HG03439 (cell line): ENCODE results near the gene ZNF236.
A peak's percentile ranks its signal among the peaks of the same experiment; 100 is the strongest.
"Not testable (repeated sequence)": the region's sequence is repeated elsewhere in the genome, so short reads cannot be mapped to it uniquely, and the experiment has no call there.

Experiments
- ATAC-seq: cut with Tn5 transposase; IDR thresholded peaks from one replicate; pipeline ENCODE4 v1.9.1; 2021; ENCODE audit warnings: mild to moderate bottlenecking, moderate library complexity; ENCODE audit not compliant: unreplicated experiment

Gene ZNF236

DNA sequence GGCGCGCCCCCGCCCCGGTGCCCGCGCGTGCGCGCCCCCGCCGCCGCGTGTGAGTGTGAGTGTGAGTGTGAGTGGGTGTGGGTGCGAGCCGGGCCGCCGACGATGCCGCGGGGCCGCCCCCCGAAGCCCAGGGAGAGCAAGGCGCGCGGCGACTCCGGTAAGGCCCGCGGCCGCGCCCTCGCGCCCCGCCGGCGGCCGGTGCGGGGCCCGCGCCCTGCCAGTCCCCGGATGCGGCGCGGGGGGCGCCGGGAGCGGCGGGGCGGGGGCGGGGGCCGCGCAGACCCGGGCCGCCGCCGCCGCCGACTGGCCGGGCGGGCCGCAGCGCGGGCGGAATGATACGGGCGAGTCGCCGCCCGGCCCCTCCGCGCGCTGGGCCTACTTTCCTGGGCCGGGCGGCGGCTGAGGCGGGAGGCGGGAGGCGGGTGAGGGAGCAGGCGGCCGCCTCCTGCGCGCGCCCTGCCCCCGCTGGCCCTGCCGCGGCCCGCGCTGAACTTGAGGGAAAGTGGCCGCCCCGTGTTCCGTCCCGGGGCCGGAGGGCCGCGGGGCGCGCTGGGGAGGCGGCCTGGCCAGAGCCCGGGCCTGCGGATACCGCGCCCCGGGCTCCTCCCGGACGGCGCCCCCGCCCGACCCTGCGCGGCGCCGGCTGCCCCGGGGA is at the start of gene ZNF236:
ZNF236 (plus strand) TSS at position 52 of the 655 bp plus-strand sequence; CDS start at position 103, 51 bp downstream.
- ATAC-seq, result peak; percentile 44

DNA sequence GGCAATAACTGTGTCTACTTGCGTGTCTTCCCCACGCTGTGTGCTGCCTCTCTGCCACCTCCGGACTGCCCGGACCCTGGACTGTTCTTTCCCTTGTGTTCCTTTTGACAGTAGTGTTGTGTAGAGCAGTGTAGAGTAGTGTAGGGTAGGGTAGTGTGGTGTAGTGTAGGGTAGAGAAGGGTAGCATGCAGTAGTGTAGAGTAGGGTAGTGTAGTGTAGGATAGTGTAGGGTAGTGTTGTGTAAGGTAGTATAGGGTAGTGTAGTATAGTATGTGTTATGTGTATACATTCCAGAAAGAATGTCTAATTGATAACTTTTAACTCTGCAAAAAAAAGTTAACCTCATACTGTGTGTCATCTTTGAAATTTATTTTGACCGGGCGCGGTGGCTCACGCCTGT is 49.7 kb upstream of the ZNF236 start:
- ATAC-seq, result no peak

DNA sequence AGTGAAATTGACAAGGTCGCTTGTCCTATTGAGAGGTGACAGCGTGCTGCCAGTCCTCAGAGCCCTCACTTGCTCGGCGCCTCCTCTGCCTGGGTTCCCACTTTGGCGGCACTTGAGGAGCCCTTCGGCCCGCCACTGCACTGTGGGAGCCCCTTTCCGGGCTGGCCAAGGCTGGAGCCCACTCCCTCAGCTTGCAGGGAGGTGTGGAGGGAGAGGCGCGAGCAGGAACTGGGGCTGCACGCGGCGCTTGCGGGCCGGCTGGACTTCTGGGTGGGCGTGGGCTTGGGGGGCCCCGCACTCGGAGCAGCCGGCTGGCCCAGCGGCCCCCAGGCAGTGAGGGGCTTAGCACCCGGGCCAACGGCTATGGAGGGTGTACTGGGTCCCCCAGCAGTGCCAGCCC is 45.3 kb upstream of the ZNF236 start:
- ATAC-seq, result not testable (repeated sequence)

DNA sequence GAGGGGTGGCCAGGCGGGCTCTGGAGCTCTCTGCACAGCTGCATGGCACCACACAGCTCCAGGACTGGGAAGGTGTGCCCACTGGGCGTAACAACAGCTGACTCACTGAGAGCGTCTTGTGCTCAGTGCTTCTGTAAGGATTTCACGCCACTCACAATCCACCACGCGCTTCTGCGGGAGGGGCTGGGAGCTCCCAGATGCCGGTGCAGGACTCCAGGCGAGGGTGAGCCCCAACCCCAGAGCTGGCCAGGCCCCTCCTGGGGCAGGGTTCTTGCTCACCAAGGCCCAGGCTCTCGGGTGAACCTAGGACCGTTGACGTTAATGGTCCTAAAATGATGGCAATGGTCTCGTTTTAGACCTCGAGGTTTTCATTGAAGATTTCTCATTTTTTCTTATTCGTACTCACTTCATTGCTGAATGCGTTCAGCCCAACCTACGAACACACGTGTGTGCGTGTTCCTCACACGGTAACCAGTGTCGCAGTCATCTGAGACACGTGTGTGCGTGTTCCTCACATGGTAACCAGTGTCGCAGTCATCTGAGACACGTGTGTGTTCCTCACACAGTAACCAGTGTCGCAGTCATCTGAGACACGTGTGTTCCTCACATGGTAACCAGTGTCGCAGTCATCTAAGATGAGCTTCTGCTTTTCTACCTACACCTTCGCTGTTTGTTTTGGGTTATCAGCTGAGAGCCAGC is 38.4 kb upstream of the ZNF236 start:
- ATAC-seq, result no peak

DNA sequence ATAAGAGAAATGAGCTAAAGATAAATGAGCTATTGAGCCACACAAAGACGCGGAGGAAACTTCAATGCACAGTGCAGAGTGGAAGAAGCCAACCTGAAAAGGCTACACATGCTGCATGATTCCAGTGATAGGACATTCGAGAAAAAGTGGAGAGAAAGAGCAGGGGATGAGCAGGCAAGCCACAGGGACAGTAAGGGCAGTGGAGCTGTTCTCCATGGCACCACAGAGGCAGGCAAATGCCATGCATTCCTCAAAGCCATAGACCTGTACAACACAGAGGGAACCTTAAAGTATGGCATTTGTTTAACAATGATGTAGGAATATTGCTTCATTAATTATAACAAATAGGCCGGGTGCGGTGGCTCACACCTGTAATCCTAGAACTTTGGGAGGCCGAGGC is 36.5 kb upstream of the ZNF236 start:
- no peak for ATAC-seq

DNA sequence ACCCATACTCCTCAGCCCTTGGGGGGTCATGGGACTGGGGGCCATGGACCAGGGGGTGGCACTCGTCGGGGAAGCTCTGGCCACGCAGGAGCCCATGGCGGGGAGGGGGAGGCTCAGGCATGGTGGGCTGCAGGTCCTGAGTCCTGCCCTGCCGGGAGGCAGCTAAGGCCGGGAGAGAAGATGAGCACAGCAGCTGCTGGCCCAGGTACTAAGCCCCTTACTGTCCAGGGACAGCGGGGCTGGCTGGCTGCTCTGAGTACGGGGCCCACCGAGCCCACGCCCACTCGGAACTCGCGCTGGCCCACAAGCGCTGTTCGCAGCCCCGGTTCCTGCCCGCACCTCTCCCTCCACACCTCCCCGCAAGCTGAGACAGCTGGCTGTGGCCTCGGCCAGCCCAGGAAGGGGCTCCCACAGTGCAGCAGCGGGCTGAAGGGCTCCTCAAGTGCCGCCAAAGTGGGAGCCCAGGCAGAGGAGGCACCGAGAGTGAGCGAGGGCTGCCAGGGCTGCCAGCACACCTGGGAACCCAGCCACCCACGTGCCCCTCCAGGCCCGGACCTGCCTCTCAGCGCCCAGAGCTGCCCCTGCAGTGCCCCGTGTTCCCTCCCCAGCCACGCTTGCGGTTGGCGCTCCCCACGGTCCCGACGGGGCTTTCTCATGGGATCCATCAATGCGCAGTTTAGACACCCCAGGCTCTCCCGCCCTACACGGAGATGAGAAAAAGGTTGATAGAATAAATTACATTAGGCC is 33.6 kb upstream of the ZNF236 start:
- no peak for ATAC-seq

DNA sequence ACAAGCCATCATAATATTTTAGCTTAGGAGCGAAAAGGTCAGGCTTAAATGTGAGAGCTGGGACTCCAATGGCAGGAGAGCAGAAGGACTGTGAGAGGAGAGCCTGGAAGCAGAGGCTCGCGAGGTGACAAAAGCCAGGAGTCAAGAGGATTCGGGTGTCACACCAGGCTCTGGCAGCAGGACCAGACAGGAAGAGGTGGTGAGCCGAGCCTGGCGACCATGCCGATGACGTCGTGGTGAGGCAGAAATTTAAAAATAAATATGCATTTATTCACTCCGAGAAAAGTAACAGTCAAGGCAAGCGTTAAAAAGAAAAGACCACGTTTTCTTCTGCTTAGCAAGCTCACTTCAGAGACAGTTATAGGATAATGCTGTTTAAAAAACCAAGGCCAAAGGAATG is 31.3 kb upstream of the ZNF236 start:
- ATAC-seq, result no peak

DNA sequence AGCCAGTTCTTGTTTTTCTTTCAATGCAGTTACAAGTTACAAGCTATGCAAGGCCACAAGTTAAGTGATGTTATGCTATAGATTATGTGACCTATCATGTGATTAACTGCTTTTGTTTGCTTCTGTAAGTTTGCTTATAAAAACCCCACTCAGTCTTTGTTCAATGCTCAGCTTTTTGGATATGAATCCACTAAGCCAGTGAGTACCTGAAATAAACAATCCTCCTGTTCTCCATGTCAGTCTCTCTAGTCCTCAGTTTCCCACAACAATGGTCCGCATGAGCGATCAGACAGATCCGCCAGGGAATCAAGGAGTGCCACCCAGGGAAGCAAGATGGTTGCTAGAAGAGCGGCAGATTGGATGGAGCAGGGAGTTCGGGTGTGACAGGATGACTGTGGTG is 30.7 kb upstream of the ZNF236 start:
- ATAC-seq, result no peak

DNA sequence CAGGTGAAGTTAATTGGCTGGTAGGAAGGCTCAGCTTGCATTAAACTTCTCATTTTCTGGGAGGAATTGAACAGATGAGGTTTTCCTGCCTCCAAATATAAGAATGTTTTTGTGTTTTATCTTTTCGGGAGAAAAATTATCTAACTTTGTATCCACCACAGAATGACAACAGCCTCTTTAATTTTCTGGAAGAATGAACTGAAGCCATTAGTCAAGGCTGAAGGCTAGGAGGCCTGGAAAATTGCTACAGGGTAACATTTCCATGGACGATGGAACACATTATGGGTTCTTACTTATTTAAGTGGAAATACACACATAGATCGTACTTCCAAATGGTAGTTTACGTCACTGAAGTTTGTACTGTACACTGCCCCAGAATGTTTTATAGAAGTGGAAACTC is 28.0 kb upstream of the ZNF236 start:
- no peak for ATAC-seq

DNA sequence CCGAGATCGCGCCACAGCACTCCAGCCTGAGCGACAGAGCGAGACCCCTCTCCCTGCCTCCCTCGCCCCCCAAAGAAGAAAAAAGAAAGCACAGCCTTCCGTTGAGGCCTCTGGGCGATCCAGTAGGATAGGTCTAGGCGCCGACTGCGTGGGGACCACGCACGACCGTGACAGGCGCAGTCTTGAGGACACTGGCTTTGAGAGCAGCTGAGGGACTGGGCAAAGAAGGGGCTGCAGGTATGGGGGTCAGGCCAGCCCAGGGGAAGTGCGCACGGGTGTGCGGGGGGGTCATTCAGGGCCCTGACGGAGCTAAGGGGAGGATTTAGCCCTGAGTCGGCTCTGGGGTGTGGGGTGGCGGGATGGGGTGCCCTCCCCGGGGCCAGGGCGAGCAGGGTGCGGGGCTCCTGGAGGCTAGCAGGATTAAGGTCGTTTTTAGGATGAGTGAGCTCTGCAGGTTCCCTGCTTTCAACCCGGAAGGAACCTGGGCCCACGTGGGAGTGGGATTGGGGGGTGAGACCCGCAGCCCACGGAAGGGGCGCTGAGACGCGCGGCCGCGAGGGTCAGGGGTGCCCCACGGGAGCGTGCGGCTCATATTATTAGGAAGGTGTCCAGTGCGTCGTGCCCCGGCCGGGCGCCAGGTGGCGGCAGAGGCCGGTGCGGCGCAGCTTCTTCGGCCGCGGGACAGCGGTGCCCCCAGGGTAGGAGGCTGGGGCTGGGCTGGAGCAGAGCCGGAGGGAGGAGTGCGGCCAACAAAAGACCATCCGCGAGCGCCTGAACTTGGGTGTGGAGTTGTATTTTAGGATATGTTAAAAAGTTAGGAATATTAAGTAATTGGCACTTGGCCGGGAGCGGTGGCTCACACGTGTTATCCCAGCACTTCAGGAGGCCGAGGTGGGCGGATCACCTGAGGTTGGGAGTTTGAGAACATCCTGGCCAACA is 20.5 kb upstream of the ZNF236 start:
- peak; percentile 95 for ATAC-seq

DNA sequence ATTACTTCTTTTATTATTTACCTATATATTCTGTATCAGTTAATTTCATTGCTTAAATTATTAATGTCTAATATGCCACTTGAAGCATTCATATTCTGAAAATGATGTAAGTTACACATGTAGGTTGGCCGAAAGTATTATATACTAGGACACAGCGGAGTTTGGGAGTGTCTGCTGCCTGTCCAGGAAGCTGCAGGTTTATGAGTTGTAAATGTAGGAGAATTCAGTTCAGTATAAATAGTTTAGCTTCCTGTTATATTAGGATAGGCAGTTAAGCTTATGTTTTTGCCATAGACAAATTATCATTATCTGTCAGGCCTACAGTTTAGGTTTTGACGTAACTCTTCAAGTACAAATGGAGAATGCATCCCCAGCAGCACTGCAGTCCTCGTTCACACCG is 18.9 kb upstream of the ZNF236 start:
- ATAC-seq, result no peak

DNA sequence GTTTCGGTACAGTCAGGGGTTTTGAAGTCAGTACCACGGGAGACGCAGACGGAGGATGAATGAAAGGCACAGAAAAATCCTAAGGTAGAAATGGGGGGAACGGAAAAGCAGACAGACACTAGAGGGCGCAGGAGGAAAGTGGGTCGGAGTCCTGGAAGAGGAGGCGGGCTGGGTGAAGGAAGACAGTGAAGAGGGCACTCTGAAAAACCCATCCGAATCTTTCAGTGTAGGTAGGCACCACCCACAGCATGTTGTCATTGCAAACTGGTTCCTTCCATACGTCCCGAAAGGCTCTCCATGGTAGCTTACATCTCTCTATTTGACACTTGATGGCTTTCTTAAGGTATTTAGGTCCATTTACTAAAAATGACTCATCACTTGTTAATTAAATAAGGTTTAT is 18.5 kb upstream of the ZNF236 start:
- peak; percentile 62 for ATAC-seq

DNA sequence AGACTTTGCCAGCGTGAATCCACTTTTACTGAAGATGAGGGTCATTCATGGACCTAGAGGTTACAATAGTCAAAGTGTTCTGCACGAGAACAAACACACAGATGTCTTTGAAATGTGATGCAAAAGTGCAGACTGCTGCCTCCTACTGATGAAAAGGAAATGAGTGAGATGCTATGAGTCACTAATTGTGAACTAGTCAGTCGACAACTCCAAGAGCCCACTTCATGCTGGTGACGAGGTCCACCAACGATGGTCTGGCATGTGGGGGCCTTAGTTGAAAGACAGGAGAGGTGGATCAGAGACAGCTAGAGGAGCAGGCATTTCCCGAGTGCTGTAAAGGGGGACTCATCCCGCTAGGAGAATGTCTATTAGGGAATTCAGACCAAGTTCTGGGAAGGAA is 17.1 kb upstream of the ZNF236 start:
- no peak for ATAC-seq

DNA sequence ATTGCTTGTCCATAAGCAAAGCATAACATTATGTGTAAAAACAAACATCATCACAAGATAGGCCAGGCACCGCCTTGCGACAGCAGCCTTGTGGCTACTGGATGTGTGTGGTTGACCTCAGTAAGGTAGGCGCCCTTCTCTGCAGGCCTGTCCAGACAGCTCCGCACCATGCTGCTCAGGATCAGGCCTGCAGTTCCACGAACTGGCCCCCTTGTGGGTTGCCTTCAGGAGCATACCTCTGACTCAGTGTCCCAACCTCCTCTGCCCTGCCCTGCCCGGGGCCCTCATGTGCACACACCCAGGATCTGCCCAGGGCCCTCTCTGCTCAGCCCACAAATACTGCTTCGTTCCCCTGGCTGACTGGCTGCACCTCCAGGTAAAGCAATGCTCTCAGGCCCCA is 16.1 kb upstream of the ZNF236 start:
- ATAC-seq, result no peak

DNA sequence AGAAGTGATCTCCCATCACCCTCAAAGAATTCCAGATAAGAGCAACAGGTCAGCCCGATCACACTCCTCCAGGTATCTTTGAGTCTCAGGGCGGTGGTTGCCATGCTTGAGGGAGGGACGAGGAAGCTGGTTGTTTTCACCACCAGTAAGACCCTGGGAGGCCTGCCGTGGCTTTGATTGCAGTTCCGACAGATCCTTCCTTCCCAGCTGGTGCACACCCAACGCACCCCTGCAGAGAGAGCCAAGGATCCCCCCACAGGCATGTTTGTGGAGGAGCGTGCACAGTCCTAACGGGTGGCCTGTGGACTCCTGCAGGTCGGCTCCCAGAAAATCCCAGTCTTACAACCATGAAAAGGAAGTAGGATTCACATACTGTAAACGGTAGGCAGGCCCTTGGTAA is 13.8 kb upstream of the ZNF236 start:
- ATAC-seq, result no peak

DNA sequence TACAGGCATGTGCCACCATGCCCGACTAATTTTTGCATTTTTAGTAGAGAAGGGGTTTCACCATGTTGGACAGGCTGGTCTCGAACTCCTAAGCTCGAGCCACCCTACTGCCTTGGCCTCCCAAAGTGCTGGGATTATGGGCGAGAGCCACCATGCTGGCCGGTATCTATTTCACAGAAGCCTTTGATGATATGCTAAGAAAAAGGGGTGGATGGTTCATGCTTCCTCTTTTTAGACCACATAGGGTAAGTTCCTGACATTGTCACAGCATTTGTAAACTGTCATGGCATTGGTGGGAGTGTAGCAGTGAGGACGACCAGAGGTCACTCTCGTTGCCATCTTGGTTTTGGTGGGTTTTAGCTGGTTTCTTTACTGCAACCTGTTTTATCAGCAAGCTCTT is 10.8 kb upstream of the ZNF236 start:
- not testable (repeated sequence) for ATAC-seq

DNA sequence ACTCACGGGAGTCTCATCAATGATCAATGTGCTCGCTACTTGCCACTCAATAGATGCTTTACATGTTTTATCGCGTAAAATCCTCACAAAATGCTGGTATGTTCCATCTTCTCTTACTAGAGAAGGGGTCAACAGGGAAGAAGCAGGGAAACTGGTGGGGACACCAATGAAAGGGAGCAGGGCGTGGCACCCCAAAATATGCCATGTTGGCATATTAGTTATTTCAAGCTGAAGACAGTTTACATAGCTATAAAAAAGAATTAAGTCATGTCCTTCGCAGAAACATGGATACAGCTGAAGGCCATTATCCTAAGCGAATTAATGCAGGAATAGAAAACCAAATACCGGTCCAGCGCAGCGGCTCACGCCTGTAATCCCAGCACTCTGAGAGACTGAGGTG is 8.1 kb upstream of the ZNF236 start:
- no peak for ATAC-seq

DNA sequence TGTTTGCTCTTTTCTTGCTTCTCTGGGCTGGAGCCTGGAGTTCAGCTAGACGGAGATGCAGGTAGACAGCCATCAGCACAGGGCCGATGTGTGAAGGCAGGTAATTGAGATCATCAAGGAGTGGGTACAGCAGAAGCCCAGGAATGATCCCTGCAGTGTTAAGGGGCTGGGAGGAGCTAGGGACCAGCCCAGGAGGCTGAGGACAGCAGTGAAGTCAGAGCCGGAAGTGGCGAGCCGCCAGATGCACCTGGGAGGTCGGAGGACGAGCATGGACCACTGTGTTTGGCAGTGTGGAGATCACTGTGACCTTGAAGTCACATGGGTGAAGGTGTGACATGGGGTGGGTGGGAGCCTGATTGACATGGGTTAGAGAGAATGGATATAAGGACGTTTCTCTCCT is 6.2 kb upstream of the ZNF236 start:
- no peak for ATAC-seq

DNA sequence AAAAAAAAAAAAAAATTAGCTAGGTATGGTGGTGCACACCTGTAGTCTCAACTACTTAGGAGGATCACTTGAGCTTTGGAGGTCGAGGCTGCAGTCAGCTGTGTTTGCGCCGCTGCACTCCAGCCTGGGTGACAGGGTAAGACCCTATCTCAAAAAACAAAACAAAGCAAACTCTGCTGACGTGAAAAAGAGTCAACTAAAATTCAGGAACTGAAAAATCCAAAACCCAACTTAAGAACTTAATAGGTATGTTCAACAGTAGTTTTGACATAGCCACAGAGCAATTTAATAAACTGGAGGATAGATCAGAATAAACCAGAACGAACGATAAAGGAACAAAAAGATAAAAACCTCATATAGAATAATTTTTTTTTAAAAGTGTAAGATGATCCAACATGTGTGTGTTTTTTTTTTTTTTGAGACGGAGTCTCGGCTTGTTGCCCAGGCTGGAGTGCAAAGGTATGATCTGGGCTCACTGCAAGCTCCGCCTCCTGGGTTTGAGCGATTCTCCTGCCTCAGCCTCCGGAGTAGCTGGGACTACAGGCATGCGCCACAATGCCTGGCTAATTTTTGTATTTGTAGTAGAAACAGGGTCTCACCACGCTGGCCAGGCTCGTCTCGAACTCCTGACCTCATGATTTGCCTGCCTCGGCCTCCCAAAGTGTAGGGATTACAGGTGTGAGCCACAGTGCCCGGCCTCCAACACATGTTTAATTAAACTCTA is 4.3 kb upstream of the ZNF236 start:
- no peak for ATAC-seq

DNA sequence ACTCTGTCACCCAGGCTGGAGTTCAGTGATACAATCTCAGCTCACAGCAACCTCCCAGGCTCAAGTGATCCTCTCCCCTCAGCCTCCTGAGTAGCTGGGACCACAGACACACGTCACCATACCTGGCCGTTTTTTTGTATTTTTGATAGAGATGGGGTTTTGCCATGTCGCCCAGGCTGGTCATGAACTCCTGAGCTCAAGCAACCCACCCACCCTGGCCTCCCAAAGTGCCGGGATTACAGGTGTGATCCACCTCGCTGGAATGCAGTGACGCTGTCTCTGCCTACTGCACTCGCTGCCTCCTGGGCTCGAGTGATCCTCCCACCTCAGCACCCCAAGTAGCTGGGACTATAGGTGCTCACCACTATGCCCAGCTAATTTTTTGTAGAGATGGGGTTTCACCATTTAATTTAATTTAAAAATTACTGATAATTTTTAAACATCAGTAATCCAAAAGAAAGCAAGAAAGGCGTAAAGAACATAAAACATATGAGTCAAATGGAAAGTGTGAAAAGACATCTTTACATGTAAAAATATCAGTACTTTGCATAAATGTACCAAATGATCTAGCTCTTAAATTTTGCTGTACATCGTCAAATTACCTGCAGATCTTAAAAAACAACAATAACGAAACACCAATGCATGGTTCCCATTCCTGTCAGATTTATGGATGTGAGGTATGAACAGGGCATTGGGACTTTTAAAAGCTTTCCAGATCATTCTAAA is 2.8 kb upstream of the ZNF236 start:
- no peak for ATAC-seq
